HG03520 (cell line): Measurements from ENCODE around the gene MST1.

ENCODE experiments used
- ATAC-seq: cut with Tn5 transposase; IDR thresholded peaks from one replicate; pipeline ENCODE4 v1.9.1; 2021; ENCODE audit warnings: mild to moderate bottlenecking, moderate library complexity; ENCODE audit not compliant: unreplicated experiment

The MST1 gene

GRCh38 chr3:49689046-49689907 lies at the start of gene MST1, which contains the start of gene RNF123:
TSS of gene MST1 (minus strand) at chr3:49689474. CDS start at chr3:49688691, 783 bp downstream.
TSS of gene RNF123 (plus strand) at chr3:49689557. CDS start at chr3:49691166, 1,609 bp downstream.
- peak; percentile 47 for ATAC-seq

DNA sequence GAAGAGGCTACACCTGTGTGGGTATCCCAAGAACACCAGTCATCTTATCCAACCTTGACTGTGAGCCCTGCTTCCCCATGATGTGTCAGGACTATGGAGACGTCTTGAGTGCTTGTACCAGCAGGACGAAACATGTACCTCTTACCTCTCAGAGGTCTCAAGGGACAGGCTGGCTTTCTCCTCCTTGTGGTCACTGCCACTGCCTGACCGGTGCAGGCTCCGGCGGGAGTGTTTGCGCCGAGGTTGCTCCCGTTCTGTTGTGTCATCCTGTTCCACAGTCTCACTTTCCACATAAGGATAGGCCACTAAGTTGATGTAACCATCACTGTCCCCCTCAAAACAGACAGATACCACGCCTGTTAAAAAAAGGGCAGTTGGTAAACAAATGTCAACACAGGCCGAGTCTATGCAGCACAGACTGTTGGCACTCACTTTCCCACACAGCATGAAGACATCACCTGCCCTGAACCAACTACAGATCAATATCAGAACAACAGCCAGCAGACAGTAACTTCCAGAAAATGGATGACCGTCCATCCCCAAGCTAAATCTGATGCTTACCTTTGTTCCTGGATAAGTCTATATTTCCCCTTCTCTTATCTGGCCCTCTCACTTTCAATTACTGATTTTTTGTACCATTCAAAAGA lies 48.9 kb upstream of the MST1 start:
- ATAC-seq: no peak

GRCh38 chr3:49734752-49735151 lies 45.5 kb upstream of the MST1 start:
- no peak for ATAC-seq

DNA sequence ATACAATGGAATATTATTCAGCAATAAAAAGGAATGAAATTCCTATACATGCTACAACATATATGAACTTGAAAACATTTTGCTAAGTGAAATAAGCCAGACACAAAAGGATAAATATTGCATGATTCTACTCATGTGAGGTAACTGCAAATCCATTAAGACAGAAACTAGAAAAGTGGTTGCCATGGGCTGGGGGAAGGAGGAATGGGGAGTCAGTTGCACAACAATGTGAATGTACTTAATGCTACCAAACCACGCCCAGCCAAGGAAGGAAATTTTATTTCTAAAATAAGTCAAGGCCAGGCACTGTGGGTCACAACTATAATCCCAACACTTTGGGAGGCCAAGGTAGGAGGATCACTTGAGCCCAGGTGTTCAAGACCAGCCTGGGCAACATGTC lies 44.3 kb upstream of the MST1 start:
- ATAC-seq: no peak

- ATAC-seq: no peak
These were observed 43.3 kb upstream of the MST1 start for GRCh38 chr3:49732597-49732996.

- no peak for ATAC-seq
These were observed 40.8 kb upstream of the MST1 start for GRCh38 chr3:49729966-49730609.

DNA sequence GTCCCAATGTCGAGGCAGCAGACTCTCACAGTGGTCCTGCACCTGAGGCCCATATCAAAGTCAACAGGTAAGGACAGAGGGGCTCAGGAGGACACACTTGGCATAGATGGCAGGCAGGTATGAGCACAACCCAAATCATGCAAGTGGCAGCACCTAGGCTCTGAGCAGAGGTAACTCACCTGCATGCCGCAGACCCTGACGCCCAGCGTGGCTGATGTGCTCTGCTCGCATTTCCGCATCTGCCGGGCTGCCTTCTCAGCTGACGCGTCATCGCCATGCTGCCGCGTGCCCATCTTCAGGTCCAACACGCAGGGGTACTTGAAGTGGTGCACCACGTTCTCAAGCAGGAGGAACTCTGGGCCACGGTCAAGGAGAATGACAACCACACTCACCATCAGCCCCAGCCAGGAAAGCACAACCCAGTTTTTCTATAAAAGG lies 38.7 kb upstream of the MST1 start:
- ATAC-seq: no peak

GRCh38 chr3:49727154-49727923 lies 38.1 kb upstream of the MST1 start:
- no peak for ATAC-seq

- ATAC-seq: no peak
These were observed 36.8 kb upstream of the MST1 start for GRCh38 chr3:49725906-49726681.

GRCh38 chr3:49724586-49724985 lies 35.3 kb upstream of the MST1 start:
- ATAC-seq: no peak

DNA sequence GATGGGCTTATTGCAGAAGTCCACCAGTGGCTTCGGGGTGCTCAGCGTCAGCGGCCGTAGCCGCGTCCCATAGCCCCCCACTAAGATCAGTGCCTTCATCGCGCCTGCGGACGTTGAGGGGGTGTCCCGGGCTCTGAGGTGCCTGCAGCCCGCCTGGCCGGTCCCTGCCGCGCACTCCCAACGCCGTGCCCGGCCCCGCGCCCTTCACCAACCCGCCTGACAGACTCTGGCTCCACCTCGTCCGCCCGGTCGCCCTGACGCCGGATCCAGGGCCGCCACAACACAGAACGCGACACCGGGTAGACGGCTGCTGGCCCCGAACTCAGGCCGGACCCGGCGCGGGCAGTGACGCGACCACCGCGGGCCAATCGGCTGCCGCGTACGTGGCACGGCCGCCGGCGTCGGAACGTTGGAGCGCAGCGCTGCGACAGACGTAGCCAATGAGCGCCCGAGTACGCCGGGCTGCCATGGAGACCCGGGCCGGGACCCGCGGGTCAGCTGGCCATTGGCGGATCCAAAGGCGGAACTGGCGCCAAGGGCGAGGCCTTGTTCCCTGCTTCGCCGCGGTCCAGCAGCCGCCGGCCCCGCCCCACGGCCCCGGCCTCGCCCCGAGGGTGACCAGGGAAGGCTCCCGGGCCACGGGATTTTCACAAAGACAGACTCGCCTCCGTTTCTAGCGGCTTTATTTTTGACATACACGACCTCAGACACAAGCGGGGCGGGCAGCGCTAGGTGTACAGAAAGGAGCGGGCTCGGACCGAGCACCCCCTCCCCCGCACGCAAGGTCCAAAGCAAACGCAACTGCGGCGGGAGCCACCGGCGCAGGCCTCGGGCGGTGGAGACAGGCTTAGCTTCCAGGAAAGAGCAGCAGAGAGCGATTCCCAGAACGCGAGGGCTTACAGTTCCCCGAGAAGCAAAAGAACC lies 34.6 kb upstream of the MST1 start, which contains the start of gene GMPPB:
TSS of gene GMPPB (minus strand) at position 324 of the 924 bp plus-strand sequence. CDS start at position 99, 225 bp downstream.
- peak; percentile 77 for ATAC-seq

GRCh38 chr3:49723296-49723627 lies 34.0 kb upstream of the MST1 start:
- no peak for ATAC-seq

DNA sequence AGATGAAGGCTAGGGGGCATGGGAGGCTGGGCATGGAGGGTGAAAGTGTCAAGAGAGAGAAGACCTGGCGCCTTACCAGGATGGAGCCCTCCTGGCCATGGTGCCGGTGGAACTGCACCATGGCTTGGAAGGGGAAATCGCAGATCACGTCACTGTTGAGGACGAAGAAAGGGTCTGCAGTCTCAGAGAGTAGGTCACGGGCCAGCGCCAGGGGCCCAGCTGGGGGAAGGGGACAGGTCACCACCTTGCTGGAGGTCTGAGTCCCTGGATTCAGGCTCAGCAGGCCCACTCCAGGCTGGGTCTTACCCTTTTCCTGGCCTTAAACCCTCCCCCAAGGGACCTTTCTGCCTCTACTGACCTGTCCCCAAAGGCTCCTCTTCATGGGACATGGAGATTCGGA lies 33.6 kb upstream of the MST1 start:
- no peak for ATAC-seq

- no peak for ATAC-seq
These were observed 32.9 kb upstream of the MST1 start for GRCh38 chr3:49721896-49722781.

GRCh38 chr3:49721596-49721895 lies 32.3 kb upstream of the MST1 start:
- no peak for ATAC-seq

GRCh38 chr3:49720855-49721595 lies 31.8 kb upstream of the MST1 start:
- no peak for ATAC-seq

GRCh38 chr3:49719214-49719884 lies 30.1 kb upstream of the MST1 start, which contains the start of gene AMIGO3:
TSS of gene AMIGO3 (minus strand) at chr3:49719684. CDS start at chr3:49719465, 219 bp downstream.
- ATAC-seq: peak; percentile 41
